ENCODE data around the gene GNG12.
A peak's percentile ranks its signal among the peaks of the same experiment; 100 is the strongest.
"Not testable (repeated sequence)": the region's sequence is repeated elsewhere in the genome, so short reads cannot be mapped to it uniquely, and the experiment has no call there.

Gene GNG12

DNA sequence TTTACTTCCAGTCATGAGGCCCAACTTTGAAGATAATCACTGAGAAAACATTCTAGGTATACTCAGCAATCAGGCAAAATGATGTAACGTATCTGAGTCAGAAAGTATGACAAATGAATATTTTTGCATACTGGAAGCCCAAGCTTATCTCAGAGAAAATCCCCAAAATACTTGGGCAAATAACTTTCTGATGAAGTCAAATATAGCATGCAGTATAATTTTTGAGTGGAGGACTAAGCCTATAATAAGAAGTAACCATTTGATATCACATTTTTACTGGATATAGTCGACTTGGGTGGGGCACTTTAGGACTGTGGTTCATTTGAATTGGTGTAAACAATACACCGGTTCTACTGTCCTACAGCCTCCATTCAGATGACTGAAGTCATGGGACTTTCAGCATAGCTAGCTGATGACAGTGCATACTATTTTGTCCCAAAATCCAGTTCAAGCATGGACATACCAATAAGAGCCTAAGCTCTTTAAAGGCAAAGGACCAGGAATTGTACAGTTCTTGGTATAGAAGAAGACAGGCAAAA lies 150.5 kb downstream of the GNG12 start:
- peak; percentile 70 for DNase-seq (ENCODE audit: low spot score)

DNA sequence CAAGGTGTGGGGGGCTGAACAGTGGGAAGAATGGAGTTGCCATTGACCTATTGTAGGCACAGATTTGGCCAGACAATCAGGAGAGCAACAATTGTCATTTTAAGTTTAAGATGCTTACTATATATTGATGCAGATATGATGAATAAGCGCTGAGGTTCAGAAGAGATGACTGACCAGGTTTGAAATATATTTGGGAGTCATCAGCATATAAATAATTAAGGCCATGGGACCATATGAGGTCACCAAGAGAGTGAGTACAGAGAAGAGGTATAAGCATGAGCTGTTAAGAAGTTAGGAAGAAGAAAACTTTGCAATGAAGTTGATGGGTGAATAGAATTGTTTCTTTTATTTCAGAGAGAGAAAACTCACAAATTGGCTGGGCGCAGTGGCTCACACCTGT lies 152.8 kb downstream of the GNG12 start:
- no peak for DNase-seq (ENCODE audit: low spot score)

DNA sequence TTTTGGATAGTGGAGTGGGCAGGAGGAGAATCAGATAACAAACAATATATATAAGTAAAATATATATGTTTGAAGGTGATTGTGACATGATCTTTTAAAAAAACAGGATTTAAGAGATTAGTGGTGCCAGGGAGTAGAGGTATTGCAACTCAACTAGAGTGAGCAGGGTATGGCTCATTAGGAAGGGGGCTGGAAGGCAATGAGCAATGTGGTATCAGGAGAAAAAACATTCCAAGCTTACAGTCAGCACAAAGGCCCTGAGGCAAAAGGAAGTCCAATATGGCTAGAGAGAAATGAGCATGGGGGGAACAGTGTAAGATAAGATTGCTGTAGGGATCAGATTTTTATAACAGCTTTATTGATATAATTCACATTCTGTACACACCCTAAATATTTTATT lies 153.6 kb downstream of the GNG12 start:
- peak; percentile 10 for DNase-seq (ENCODE audit: low spot score)

DNA sequence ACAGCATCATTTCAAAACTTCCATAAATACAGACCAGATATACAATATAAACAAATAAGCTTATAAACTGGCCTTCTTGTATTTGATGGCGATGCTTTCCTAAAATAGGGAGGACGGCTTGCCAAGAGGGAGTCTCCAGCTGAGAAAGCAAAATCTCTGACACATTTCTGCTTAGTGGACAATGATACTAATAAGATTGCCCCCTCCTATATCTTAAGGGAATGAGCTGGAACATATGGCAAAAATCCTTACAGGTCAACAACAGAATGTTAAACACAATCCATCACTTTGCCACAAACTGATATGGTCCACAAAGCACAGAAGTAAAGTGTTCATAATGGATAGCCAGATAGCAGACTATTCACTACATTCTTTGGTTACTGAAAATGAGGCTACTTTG lies 155.3 kb downstream of the GNG12 start:
- no peak for DNase-seq (ENCODE audit: low spot score)

DNA sequence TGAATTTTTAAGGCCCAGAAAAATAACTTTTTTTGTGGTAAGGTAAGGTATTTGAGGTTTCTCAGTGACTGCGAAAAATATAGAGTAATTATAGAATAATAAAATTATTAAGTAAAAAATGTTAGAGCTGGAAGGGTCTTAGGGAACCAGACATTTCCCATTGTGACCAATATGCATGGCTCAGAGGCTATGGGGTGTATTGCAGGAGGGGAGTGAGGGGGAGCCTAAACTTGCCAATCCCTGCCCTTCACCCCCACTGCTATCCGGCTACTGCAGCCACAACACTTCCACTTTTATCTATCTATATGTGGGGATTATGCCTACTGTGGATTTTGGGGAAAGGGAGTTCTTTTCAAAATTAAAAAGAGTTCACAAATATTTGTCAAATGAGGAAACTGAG lies 155.9 kb downstream of the GNG12 start:
- DNase-seq (ENCODE audit: low spot score), result no peak

DNA sequence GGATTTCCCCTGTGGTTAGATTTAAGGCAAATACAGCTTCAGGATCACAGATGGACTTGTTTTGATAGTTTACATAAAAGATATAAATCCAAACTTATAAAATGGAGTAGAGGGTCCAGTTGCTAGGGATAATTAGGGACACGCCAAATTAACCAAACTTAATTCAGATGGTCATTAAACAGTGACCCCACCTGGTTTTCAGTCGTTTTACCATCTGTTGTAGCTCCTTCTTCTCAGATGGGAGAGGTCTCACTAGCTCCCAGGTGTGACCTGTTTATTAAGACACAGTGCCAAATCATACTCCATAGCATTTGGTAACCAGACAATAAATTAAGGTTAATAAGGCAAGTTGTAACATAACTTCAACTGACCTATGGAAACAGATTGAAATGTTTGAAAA lies 156.3 kb downstream of the GNG12 start:
- no peak for DNase-seq (ENCODE audit: low spot score)

DNA sequence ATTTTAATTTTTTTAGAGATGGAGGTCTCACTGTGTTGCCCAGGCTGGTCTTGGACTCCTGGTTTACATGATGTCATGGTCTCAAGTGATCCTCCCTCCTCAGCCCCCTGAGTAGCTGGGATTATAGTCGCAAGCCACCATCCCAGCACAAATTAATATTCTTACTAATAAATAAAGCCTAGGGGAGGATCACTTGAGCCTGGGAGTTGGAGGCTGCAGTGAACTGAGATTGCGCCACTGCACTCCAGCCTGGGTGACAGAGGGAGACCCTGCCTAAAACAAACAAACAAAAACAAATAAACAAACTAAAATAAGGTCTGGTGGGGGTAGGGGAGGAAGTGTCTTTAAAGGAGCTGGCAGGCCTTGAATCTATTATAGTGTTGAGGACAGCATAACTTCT lies 157.0 kb downstream of the GNG12 start:
- no peak for DNase-seq (ENCODE audit: low spot score)

DNA sequence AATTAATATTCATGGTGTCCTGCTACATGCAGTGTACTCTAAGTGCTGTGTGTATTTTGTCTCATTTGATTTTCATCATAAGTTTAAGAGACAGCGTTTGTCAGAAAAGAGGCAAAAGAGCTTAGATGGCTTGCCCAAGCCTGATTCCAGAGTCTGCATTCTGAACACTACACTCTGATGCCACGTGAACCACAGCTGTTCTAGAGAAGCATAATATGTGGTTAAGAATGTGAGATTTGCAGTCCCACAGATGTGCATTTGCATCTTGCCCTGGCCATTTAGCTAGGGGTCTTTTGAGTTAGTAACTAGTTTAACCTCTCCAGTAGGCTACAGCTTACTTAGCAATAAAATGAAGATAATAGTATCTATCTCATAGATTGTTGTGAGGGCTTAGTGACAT lies 157.5 kb downstream of the GNG12 start:
- DNase-seq (ENCODE audit: low spot score), result peak; percentile 53

DNA sequence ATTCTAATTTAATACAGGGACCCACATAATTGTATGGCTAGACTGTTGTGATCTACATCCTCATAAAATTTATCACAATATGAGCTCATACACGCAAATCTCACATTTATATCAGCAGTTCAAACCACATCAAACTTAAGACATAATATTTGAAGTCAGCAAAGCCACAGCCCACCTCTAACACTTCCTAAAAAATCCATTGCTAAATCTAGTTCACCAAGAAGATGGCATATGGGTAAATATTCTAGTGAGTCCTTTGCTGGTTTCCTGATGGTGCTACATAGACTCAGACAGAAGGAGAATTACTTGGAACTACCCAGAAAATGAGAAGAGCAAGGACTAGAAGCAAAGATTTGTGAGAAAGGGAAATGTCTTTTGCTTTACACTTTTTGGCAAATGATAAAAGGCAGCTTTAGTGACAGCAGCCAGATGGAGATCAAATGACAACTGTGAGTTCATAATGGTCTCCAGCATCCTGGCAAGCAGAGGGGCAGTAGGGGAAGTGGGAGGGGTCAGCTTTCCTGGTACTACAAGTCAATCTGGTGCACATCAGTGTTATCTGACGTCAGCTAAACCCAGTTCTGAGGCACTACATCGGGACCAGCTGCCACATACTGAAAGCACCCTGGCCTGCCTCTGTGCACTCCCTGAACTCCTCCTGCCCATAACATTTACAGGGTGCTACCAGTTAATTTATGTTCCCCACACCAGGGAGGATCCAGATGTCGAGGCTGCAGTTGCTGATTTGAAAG lies 158.8 kb downstream of the GNG12 start:
- DNase-seq (ENCODE audit: low spot score), result peak; percentile 27

DNA sequence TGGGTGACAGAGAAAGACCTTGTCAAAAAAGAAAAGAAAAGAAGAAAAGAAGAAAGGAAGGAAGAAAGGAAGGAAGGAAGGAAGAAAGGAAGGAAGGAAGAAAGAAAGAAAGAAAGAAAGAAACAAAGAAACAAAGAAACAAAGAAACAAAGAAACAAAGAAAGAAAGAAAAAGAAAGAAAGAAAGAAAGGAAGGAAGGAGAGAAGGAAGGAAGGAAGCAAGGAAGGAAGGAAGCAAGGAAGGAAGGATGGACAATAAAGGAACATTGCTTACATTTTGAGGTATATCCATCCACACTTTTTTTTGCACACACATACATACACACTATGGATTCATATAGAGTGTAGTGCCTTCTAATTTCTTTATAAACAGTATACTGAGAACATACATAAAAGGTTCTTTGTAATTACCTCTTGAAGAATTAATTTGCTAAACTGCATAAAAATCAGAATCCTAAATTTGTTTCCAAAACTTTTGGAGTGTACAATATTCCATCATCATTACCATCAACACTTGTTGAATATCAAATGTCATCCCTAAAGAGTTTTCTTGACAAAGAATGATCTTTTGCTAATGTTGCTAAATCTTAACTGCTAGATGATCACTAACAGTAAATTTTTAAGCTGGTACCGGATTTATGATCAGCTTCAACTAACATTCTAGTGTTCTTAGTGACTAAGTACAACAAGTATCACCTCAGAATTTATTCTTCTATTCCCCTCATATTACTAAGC lies 159.6 kb downstream of the GNG12 start:
- no peak for DNase-seq (ENCODE audit: low spot score)

DNA sequence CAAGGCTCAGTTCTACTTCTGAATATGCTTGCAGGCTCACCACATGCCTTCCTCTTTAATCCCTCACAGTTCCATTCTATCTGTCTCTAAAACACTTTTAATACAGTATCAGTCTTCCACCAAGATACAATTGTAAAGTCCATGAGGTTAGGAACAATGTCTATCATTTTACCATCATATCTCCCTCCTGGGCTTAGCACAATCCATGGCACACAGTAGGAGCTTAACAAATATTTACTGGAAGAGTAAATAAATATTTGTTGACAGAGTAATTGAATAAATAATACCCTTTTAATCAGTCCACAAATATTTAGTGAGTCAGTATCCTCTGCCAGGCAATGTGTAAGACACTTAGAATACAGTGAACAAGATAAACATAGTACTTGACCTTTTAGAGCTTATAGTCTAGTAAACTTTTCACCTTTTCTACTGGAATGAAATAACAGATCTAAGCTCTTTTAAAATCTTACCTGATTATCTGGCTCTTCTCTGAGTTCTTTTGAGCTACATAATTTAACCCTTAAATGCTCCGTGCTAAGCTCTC lies 160.9 kb downstream of the GNG12 start:
- no peak for DNase-seq (ENCODE audit: low spot score)

DNA sequence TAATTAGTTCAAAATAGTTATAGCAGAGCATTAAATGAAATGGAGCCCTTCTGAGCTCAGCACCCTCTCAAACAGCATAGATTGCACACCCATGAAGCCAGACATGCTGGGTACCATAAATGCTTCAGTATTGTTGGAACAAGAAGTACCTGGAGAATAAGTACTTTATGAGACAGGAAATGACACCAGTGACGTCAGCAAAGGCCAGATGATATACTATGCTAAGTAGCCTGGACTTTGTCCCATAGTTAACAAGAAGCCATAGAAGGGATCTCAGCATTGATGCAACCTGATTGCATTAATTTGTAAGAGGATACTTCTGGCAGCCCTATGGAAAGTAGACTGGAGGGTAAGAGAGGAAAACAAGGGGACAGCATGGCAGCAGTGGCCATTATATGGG lies 164.6 kb downstream of the GNG12 start:
- DNase-seq (ENCODE audit: low spot score), result no peak

DNA sequence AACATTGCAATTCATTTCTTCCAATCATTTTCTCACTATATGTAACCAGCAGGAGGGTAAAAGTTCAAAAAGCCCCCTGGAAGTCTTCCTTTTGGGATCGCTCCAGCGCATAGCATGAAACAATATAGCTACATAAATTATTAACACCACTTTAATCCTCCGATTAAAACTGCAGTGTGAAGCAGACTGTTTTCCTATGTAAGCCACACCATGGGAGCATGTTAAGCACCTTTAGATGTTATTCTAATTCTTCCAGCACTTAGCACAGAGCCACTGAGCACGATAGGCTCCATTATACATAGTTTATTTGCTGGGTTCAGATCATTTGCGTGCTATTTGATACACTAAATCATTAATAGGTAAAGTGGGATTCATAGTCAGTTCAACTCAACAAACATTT lies 166.6 kb downstream of the GNG12 start:
- DNase-seq (ENCODE audit: low spot score), result no peak

DNA sequence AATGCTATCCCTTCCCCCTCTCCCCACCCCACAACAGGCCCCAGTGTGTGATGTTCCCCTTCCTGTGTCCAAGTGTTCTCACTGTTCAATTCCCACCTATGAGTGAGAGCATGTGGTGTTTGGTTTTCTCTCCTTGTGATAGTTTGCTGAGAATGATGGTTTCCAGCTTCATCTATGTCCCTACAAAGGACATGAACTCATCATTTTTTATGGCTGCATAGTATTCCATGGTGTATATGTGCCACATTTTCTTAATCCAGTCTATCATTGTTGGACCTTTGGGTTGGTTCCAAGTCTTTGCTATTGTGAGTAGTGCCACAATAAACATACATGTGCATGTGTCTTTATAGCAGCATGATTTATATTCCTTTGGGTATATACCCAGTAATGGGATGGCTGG lies 168.0 kb downstream of the GNG12 start:
- not testable (repeated sequence) for DNase-seq (ENCODE audit: low spot score)

DNA sequence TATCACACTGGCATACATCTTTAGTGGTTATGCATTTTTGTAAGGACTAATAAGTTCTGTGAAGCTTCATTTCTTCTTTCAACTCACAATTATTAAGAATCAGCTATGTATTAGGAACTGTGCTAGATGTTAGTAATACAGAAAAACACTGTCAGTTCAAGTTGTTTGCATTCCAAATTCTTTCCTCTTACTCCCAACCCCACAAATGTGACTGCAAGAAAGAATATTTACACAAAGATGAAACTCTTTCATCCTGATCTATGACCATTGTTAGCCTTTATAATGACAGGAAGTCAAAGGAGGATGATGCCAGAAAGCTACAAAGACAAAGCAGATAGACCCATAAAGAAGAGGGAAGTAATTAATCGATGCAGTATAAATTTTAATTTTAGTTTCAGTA lies 169.2 kb downstream of the GNG12 start:
- DNase-seq (ENCODE audit: low spot score), result no peak

DNA sequence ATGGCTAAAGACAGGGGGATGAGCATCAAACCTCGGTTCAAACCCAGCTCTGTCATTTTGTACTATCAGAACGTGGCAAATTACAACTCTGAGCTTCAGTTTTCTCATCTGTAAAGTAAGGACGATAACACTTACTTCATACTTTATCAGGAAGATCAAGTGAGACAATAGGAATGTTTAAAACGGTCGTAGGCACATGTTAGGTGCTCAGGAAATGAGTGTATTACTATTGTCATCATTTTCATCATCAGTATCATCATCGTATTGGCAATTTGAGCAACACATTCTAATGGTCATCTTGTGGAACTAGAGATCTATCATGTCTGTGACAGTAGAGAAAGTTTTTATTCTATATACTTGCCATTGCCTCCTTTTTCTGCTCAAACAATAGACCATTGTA lies 170.4 kb downstream of the GNG12 start:
- no peak for DNase-seq (ENCODE audit: low spot score)

DNA sequence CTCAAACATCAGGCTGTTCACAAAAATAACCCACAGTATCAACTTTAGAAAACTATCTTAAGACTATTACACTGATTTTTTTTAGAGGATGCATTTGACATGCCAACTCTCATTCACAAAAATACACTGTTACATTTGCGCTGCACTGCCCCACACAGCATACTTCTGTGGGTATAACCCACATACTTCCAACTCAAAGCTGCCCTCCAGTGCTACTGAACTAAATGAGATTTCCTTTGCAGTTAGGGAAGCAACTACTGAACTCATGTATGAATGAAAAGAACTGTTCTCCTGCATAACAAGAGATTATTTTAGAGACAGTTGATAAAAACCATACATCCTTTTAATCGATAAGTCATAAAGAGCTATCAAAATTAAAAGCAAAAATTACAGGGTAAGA lies 174.0 kb downstream of the GNG12 start:
- DNase-seq (ENCODE audit: low spot score), result no peak

DNA sequence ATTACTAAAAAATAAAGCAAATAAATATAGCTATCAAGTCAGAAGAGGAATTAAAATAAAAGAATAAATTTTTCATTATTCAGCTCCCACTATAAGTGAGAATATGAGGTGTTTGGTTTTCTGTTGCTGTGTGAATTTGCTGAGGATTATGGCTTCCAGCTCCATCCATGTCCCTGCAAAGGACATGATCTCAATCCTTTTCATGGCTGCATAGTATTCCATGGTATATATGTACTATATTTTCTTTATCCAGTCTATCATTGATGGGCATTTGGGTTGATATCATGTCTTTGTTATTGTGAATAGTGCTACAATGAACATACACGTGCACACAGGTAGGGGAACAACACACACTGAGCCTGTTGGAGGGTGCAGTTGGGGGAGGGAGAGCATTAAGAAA lies 176.1 kb downstream of the GNG12 start:
- DNase-seq (ENCODE audit: low spot score), result not testable (repeated sequence)

DNA sequence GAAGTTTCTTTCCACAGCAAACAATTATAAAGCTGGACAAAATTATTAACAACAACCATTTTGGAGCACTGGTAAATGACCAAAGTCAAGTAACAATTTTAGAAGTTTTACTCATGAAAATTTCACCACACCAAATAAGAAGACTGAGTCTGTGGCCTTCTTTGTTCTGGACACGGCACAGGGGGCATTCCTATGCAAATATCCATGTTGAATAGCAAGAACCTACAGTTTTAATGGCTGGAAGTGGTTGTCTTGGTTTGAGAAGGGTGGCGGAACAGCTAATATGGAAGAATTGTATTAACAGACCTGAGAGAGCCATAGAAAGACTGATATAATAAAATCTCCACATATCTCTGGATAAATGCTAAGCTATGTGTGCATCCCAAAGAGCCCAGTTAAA lies 177.7 kb downstream of the GNG12 start:
- no peak for DNase-seq (ENCODE audit: low spot score)

DNA sequence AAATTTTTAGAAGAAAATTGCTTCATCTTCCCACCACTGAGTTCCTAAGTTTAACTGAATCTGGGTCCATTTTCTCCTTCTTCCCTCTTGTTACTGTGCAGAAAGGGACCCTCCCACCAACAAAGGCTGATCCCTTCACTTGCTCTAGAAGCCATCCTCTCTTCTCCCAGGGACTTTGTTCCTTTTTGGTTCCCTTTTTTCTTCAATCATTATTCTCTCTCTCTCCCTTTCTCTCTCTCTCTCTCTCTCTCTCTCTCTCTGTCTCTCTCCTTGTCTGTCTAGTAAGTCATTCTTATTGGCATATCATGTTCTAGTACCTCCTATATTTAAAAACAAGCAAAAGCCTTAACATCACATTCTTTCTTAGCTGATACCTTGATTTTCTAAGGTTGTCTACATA lies 180.0 kb downstream of the GNG12 start:
- no peak for DNase-seq (ENCODE audit: low spot score)

DNA sequence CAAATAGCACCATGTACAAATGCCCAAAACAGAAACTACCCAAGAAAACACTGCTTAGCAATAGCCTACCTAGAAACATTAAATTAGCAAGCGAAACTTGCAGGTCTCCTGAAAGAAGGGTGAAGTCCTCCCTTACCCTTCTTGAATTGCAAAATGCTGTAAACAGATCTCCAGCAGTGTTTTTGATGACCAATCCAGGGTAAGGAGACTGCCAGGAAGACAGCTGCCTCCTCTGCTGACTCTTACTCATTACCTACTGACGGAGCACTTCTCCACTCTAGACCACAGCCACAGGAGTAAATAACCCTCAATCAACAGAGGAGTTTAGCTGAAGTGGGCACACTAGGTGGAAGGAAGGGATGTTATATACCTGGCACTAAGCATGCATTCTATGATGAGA lies 180.5 kb downstream of the GNG12 start:
- peak; percentile 67 for DNase-seq (ENCODE audit: low spot score)

Data from GM03348 (cell line).